ENCODE measurements around the gene IL16.

Gene IL16

DNA sequence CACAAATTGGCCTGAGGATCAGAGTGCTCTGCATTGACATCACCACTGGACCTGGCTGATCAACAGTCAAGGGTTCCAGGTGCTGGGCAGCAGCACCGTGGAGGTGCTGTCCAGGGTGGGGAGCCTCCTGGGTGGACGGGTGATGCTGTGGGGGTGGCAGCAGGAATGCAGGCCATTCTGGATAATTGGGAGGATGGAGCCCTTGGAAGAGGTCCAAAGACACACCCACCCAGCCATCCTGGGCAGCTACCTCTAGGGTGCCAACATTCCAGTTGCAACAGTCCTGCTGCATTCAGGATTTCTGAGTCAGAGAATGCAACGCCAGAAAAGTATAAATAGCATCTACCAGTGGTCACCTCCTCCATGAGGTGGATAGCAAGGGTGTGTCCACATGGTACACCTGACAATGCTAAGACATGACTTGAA lies 100.5 kb downstream of the IL16 start:
- DNase-seq, result no peak

DNA sequence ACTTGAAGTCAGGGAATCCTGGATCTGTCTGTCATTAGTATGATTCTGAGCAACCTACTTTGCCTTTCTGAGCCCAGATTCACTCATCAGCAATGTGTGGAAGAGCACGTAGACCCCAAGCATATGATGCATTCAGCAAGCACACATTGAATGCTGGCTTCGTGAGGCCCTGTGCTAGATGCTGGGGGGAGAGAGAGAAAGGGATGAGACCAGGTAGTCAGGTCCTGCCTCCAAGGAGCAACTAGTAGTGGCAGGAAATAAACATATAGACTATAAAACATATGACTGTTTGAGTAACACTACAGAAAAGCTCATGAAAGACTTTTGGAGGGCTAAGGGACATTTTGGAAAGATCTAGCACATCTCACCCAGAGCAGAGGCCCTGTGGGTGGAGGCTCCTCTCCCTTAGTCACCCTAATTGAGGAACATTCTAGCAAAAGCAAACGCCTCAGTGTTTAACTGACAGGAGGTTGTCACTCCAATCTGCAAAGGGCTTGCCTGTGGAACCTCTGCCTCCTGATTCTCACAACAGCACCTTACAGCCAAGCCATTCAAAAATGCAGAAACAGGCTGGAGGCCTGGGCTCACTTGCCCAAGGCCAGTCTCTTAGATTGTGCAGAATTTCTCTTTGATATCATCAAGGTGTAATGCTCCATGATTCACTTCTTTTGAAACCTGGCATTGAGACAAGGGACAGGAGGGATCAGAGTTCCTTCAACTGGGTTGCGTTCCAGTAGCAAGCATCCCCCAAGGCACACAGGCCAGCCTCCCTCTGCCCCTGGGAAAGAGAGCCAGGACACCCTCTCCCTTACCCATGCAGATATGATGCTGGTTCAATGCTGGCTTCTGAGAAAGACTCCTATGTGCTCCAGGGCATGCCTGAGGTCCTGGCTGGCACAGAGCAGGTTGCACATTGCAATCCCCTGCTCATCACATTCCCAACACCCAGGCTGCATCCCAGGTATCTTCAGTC lies 101.2 kb downstream of the IL16 start:
- DNase-seq, result peak; percentile 29

DNA sequence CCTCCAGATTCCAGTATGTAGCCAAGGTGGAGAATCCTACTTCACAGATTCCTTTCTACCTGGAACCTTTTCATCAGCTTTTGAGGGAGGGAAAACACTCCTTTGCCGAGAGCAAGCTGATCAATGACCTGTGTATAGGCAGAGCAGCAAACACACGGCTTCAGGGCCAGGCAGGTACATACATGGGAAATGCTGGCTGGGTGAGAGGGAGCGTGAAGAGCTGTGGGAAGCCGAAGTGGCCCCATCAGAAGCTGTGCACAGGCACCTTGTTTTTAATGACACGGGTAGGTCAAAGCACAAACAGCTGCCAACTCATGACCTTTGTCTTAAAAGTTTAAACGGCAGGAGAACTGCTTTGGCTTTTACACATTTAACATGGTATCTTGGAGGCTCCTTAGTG lies 101.9 kb downstream of the IL16 start:
- no peak for DNase-seq

DNA sequence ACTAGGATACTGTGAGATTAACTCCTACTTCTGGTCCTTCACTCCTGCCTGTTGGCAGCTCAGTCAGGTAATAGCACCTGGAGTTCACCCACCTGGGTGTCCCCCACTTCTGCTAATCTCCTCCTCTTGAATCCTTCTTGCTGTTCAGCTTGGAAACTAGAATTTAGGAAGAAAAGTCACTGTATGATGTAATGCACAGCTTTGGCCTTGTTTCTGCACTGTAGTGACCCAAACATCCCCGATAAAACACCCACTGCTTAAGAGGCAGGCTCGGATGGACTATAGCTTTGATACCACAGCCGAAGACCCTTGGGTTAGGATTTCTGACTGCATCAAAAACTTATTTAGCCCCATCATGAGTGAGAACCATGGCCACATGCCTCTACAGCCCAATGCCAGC lies 102.5 kb downstream of the IL16 start:
- no peak for DNase-seq

DNA sequence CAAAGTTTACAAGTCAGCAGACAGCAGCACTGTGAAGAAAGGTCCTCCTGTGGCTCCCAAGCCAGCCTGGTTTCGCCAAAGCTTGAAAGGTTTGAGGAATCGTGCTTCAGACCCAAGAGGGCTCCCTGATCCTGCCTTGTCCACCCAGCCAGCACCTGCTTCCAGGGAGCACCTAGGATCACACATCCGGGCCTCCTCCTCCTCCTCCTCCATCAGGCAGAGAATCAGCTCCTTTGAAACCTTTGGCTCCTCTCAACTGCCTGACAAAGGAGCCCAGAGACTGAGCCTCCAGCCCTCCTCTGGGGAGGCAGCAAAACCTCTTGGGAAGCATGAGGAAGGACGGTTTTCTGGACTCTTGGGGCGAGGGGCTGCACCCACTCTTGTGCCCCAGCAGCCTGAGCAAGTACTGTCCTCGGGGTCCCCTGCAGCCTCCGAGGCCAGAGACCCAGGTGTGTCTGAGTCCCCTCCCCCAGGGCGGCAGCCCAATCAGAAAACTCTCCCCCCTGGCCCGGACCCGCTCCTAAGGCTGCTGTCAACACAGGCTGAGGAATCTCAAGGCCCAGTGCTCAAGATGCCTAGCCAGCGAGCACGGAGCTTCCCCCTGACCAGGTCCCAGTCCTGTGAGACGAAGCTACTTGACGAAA lies 103.1 kb downstream of the IL16 start:
- DNase-seq, result no peak

DNA sequence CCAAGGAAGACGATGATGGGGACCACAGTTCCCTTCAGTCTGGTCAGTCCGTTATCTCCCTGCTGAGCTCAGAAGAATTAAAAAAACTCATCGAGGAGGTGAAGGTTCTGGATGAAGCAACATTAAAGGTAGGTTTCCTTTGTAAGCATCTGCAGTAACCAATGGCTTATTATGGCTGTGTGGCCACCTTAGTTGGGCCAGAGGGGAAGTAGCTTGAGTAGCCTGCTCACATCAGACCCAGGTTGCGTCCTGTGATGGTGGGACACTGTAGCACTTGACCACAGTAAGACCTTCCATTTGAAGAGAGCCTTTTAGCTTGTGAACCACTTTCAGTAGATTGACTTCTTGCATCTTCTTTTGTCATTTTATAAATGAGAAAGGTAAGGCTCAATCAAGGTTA lies 104.7 kb downstream of the IL16 start:
- no peak for DNase-seq

DNA sequence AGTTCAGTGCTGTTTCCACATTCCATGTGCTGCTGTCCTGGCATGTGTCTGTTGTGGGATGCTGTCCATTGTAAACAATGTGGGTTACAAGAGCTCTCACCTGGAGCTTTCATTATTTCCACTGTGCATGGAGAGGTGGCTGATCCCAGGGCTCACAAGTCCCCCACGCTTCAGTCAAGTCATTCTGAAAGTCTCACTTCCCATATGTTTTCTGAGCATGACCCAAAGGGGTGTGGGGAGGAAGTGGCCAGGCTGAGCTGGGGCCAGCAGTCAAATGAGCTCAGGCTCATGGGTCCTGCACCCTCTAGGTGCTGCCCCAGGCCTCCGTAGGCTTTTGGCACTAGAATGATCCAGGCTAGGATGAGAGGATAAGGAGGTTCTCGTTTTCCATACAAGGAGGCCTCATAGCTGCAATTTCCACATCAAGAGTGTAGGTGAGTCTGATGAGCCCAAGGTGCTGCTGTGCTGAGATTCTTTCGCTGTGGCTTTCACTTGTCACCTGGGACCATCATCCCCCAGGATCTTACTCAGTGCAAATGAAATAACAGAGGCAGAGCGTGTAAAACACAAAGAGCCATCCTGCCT lies 105.2 kb downstream of the IL16 start:
- no peak for DNase-seq

DNA sequence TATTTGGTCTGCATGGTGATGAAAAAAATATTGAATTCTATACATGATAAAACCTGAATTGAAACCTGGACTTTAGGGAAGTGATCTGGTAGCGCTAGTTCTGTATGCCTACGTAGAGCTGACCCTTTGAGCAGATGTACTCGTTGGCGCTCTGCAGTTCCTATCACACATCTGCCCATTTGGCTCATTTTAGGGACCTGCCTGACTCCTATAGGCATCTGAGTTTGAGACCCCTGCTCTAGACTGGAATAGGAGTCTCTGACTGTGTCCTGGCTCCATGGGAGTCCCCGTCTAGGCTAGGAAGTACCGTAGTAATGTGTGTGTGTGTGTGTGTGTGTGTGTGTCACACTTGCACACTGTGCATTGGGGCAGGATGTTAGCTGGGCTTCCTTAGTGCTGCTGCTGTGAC lies 106.0 kb downstream of the IL16 start:
- DNase-seq, result no peak

DNA sequence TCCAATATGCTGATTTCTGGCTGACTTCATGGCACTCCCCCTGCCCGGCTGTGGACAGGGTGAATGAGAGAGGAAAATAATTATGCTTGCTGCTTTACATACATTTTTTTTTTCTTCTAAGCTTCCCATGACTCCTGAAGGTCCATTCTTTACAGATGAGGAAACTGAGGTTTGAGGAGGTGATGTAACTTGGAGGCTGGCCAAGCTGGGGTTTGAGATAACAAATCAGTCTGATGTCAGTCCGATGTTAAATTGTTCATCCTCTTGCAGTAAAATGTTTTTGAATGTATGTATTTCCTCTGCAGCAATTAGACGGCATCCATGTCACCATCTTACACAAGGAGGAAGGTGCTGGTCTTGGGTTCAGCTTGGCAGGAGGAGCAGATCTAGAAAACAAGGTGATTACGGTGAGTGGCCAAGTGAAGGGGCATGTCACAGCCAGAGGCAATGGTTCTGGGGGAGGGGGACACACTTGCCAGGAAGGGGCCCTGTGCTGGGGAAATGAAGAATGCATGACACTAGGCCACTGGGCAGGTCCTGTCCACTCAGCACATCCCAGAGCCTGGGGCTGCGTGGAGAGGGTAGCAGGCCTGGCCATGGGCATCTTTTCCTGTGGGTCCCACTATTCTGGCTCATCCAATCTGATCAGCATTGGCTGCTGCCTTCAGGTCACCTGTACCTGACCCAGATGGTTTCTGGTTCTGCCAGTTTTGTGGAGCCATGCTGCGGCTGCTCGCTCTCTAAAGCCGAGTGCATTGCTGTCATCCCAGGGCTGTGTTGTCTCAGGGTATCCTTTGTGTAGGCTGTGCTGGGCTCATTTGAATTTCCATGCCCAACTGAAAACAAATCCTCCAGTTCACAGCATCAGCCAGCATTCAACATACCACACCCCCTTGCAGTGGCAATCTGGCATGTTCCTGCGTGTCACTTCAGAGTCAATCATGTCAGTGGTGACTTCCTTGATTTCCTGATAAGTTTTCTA lies 106.9 kb downstream of the IL16 start:
- peak; percentile 39 for DNase-seq

DNA sequence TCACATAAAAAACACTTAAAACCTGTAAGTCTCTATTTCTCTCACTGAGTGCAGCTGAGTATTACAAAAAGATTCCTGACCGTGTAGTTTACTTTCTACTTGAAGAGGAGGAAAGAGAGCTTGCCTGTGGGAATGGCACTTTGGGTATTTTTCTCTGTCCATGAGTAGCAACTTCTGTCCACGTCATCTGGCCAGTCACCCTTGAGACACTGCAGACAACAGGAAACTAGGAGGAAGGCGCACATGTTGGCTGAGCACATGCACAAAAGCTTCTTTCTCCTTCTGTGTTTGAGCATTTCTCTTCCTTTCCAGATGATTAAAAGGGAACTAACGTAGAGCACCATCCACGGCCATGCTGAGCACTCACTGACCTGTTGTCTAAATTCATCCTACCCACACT lies 107.5 kb downstream of the IL16 start:
- DNase-seq, result no peak

DNA sequence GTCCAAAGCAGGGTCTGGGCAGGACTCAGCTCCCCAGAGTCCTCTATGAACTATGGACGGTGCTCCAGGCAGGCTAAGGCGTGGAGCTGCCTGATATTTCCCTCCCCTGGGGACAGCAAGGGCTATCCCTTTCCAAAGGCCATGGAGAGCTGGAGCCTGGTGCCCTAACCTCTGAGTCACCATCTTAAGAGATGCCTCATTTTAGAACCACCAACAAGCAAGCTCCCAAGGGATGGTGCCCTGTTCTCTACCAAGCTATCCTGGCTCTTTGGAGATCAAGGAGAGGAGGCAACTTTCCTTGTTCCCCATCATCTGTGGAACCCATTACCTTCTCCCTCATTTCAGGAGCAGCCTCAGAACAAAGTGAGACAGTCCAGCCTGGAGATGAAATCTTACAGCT lies 111.6 kb downstream of the IL16 start:
- no peak for DNase-seq

DNA sequence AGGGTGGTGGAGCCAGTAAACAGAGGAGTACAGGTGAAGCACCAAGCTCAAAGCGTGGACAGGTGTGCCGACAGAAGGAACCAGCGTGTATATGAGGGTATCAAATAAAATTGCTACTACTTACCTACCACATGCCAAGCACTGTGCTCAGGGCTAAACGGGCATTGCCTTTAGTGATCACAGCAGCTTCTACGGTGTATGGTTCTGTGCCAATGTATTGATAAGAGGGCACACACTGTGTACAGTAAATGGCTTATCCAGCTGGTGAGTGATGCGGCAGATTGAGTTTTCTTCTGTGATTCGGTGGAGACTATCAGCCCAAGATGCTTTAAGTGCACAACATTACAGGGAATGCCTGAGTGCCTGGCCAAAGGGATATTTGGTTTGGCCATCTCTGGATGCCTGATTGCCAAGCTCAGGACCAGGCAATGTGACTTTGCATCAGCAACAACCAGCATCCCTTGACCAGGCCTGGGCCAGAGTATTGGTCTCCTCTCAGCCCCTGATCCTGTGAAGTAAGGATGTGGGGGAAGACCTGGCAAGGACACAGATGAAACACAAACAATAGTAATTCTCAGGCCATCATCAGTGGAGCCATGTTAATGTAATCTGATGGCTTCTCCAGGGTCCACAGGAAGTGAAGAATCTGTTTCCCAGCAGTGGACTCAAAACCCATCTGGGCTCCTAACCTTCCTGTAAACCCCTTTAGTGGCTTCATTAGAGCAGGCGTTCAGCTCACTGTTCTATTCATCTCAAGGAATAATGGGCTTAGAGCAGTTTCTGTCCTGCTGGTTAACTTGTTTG lies 113.2 kb downstream of the IL16 start:
- no peak for DNase-seq

DNA sequence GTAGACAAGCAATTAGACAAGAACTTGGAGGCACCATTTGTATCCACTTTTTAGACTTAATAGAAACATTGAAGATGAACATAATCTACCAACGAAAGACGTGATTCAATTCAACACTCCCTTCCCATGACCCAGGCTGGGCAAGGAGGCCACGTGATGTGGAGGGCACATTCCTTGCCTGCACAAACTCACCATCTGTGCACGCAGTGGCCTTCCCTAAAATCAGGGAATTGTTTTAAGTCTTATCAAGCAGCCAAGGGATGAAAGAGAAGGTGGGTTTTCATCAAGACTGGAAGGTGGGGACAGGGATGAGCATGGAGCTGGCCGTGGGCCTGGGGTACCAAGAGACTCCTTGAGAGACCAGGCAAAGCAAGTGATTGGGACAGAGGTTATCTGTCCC lies 113.8 kb downstream of the IL16 start:
- no peak for DNase-seq

DNA sequence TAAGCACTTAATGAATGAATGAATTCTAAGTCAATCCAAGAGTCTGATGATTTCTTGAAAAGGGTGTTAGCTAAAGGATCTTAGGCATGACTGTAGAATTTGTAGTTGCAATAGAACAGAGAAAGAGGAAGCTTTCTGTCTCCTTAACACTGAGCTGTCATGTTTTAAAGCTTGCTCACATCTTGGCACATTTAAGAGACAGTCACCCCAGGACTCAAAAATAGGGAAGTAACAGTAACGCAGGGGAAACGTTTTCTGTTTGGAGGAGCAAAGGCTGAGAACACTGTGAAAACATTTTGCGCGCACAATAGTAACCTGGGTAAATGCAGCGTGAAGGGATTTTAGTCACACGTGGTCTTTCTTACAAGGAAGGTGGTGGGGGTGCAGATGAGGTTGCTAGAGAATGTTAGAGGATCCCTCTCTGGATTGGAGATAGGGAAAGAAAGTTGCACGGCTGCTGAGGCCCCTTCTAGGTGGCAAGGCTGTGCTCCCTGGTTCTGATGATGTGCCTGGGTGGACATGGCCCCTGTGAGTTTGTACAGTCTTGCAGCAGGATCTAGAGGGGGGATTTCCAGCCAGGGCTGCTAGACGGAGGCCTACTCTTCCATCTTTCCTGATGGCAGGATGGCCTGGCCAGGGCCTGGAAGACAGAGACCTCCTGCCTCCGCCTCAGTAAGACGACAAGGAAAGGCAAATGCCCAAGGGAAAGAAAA lies 115.2 kb downstream of the IL16 start:
- peak; percentile 68 for DNase-seq

DNA sequence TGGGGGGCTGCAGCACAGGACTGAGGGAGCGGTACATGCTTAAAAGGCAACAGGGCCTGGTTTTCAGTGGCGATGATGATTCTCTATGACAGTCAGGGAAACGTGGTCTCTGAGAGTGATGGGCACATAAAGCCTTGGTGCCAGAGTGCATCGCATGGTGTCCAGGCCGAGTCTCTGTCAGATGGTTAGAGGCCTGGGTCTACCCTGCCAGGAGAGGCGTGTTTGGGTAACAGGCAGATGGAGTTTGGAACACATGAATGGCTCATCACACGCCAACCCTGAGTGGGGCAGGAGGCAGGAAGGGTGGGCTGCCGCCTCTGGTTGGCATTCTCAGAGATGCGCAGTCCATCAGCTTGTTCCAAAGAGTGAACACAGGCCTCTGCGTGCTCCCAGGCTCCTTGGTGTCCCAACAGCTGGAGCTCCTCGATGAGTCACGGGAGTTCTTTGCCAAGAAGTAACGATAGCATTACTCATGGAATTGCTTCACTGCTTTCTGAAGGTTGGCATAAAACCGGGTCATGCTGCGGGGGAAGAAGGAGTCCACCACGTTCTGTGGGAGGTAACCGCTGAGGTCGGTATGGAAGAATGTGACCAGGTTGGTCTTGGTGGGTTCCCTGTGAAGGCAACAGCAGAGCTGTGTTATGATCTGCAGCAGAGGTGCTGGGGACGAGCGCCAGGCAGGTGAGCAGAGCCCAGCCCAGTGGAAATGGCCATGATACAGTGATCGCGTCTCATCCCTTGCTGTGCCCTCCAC lies 116.3 kb downstream of the IL16 start:
- DNase-seq, result no peak

DNA sequence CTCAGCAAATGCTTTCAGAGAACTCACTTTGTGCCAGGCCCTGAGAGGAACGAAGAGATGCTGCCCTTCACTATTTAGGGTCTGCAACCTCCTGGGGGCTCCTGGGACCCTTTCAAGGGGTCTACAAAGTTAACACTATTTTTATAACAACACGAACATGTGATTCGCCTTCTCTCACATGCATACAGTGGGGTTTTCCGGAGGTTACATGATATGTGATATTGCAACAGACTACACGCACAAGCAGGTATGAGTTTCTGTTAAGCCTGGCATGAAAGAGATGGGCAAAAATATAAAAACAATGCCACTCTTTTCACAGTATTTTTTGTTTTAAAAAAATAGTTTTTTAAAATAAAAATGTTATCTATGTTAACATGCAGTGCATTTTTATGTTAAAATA lies 117.0 kb downstream of the IL16 start:
- DNase-seq, result no peak

DNA sequence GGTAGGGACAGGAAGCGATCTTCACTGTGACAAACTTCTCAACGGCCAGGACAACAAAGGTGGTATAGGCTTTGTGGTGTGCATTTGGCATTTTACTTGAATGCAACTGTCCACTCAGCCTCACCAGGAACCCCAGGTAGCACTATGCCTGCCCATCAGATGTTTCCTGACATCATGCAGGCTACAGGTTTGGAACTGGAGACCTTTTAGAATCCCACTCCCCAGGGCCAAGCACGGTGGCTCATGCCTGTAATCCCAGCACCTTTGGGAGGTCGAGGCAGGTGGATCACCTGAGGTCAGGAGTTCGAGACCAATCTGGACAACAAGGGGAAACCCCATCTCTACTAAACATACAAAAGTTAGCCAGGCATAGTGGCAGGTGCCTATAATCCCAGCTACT lies 117.7 kb downstream of the IL16 start:
- no peak for DNase-seq

DNA sequence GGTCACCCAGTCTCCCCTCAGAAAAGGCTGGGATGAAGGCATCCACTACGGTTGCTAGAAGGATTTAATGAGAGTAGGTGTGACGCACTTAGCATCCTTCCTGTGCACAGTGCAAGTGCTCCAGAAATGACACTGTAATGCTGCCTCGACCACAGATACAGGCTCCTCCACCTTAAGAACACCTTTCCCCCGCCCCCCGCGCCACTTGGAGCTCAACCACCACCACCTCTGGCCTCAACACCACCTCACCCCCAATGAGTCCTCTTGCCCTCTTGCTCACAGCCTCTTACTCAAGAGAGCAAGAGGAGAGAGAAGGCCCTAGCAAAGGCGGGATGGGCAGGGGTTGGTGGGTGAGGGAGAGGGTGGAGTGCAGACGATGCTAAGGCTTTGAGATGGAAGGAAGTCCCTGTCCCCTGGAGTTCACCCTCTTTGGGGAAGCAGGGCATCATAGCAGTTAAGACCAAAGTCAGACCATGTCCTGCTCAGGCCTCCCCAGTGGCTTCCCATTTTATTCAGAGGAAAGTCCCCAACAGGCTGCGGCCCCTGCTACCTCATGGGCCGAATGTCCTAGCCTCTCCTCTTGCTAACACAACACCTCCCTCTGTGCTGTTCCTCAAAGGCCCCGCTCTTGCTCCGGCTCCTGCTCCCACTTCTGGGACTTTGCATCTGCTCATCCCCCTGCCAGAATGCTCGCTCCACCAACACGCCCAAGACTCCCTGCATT lies 118.9 kb downstream of the IL16 start:
- DNase-seq, result no peak

DNA sequence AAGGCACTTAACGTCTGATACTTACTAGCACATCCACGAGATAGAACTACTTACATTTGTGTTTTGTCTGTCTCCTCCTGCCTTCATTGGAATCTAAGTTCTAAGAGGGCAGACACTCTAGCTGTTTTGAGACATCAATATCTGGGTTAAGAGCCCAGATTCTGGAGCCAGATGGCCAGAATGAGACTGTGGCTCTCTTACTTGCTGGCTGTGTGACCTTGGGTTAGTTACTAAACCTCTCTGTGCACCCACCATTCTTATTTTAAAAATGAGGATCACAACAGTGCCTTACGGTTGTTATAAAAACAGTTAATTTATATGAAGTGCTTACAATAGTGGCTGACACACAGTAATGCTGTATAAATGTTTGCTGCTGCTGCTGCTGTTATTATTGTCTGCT lies 119.6 kb downstream of the IL16 start:
- no peak for DNase-seq

DNA sequence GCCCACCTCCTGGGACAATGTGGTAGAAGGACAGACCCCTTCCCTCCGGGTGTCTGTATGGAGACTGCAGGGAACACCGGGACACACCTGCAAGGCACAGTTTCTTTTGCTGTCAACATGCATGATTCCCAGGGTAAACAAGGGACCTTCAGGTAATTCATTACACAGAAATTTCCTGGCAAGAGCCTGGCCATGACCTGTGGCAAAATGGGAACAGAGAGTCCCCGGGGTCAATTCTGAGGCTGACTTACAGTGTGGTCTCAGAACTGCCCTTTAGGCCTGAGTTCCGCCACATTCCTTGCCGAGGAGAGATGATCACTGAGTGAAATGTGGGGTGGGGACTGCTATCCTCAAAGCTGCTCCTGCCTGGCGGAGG lies 121.0 kb downstream of the IL16 start:
- no peak for DNase-seq
